ENCODE results near the gene GPR158. TPM values are rescaled to one million over a fixed set of nuclear protein-coding genes. Genes with fewer than 3 reads are reported as not detected.

Gene GPR158
- total and polyA plus RNA-seq, 2 donors (not counting 1 experiment from before 2014, with no cell fraction given) = 0.33 TPM; not detected in 1

DNA sequence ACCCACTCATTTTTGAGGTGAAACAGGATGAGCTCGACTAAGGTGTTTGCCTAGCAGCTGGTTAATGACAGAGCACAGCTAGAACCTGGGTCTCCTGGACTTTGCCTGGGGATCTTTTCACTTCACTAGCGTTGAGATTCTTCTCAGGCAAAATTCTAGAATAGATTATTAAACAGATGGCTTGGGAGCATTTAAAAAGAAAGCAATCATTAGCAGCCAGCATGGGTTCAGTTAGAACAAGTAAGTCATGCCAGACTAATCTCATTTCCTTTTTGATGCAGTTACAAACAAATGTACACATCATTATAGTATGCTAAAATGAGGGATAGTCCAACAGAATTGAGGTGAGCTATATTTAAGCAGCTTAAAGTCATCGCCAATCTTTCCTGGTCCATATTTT, 467.9 kb downstream of the GPR158 start:
- Histone ChIP-seq H3K4me2 (ENCODE audit: extremely low read depth, insufficient read depth, low read length) (no peak overlapping the region), H3K9ac (ENCODE audit: insufficient read depth, low read length) (no peak overlapping the region), H3K27me3 (ENCODE audit: control insufficient read depth, insufficient read depth, low read length) (no peaks in the 10 kb centered on the region), H3K79me2 (ENCODE audit: control insufficient read depth, insufficient read depth, low read length) (no peaks in the 10 kb centered on the region), H3K4me1 (ENCODE audit: control insufficient read depth, extremely low read depth, insufficient read depth, low read length) (no peaks in the 10 kb centered on the region), H4K20me1 (ENCODE audit: control insufficient read depth, extremely low read depth, insufficient read depth, low read length) (no peaks in the 10 kb centered on the region), H2AFZ (ENCODE audit: low read length) (no peak overlapping the region), H3K9me3 (ENCODE audit: control insufficient read depth, insufficient read depth, low read depth, low read length) (no peaks in the 10 kb centered on the region), H3K27ac (ENCODE audit: insufficient read depth, low read length) (no peak overlapping the region), H3K36me3 (ENCODE audit: control insufficient read depth, insufficient read depth, low read length) (no peaks in the 10 kb centered on the region), H3K4me3 (replicated peaks in 1 of 4; ENCODE audit: control extremely low read depth in 1 of 4, insufficient read depth in 1 of 4, low read depth in 3 of 4, low read length in 4 of 4) (no peak overlapping the region)
- no peak for DNase-seq (ENCODE audit: low read depth in 2 of 2)
- no peak for TF ChIP-seq CTCF (conservative IDR thresholded peaks at IDR 0.05 in 1 of 2, IDR thresholded peaks at IDR 0.05 in 1 of 2; ENCODE audit: low read depth in 1 of 2, low read length in 2 of 2)
- no peak for TF ChIP-seq EZH2 (IDR thresholded peaks at IDR 0.05; ENCODE audit: low read length, missing control alignments)

GRCh38 chr10:25646371-25646770, 471.6 kb downstream of the GPR158 start:
- H3K9me3 ChIP-seq (ENCODE audit: control insufficient read depth, insufficient read depth, low read depth, low read length) = no peaks in the 10 kb centered on the region
- DNase-seq (ENCODE audit: low read depth in 2 of 2) = no peak
- H3K4me3 ChIP-seq (replicated peaks in 1 of 4; ENCODE audit: control extremely low read depth in 1 of 4, insufficient read depth in 1 of 4, low read depth in 3 of 4, low read length in 4 of 4) = no peak overlapping the region
- no peaks in the 10 kb centered on the region for H3K36me3 ChIP-seq (ENCODE audit: control insufficient read depth, insufficient read depth, low read length)
- no peaks in the 10 kb centered on the region for H3K79me2 ChIP-seq (ENCODE audit: control insufficient read depth, insufficient read depth, low read length)
- H3K27ac ChIP-seq (ENCODE audit: insufficient read depth, low read length) = no peak overlapping the region
- no peak overlapping the region for H2AFZ ChIP-seq (ENCODE audit: low read length)
- H3K4me1 ChIP-seq (ENCODE audit: control insufficient read depth, extremely low read depth, insufficient read depth, low read length) = no peaks in the 10 kb centered on the region
- H3K27me3 ChIP-seq (ENCODE audit: control insufficient read depth, insufficient read depth, low read length) = no peaks in the 10 kb centered on the region
- H4K20me1 ChIP-seq (ENCODE audit: control insufficient read depth, extremely low read depth, insufficient read depth, low read length) = no peaks in the 10 kb centered on the region
- no peak overlapping the region for H3K9ac ChIP-seq (ENCODE audit: insufficient read depth, low read length)
- no peak for TF ChIP-seq EZH2 (IDR thresholded peaks at IDR 0.05; ENCODE audit: low read length, missing control alignments)
- no peak for TF ChIP-seq CTCF (conservative IDR thresholded peaks at IDR 0.05 in 1 of 2, IDR thresholded peaks at IDR 0.05 in 1 of 2; ENCODE audit: low read depth in 1 of 2, low read length in 2 of 2)
- no peak overlapping the region for H3K4me2 ChIP-seq (ENCODE audit: extremely low read depth, insufficient read depth, low read length)

- DNase-seq (ENCODE audit: low read depth in 2 of 2) = no peak
- no peaks in the 10 kb centered on the region for H3K27me3 ChIP-seq (ENCODE audit: control insufficient read depth, insufficient read depth, low read length)
- no peak overlapping the region for H3K9ac ChIP-seq (ENCODE audit: insufficient read depth, low read length)
- no peak overlapping the region for H3K27ac ChIP-seq (ENCODE audit: insufficient read depth, low read length)
- H3K4me2 ChIP-seq (ENCODE audit: extremely low read depth, insufficient read depth, low read length) = no peak overlapping the region
- no peak for TF ChIP-seq CTCF (conservative IDR thresholded peaks at IDR 0.05 in 1 of 2, IDR thresholded peaks at IDR 0.05 in 1 of 2; ENCODE audit: low read depth in 1 of 2, low read length in 2 of 2)
- no peak for TF ChIP-seq EZH2 (IDR thresholded peaks at IDR 0.05; ENCODE audit: low read length, missing control alignments)
- H4K20me1 ChIP-seq (ENCODE audit: control insufficient read depth, extremely low read depth, insufficient read depth, low read length) = no peaks in the 10 kb centered on the region
- no peak overlapping the region for H2AFZ ChIP-seq (ENCODE audit: low read length)
- H3K79me2 ChIP-seq (ENCODE audit: control insufficient read depth, insufficient read depth, low read length) = no peaks in the 10 kb centered on the region
- no peak overlapping the region for H3K4me3 ChIP-seq (replicated peaks in 1 of 4; ENCODE audit: control extremely low read depth in 1 of 4, insufficient read depth in 1 of 4, low read depth in 3 of 4, low read length in 4 of 4)
- no peaks in the 10 kb centered on the region for H3K4me1 ChIP-seq (ENCODE audit: control insufficient read depth, extremely low read depth, insufficient read depth, low read length)
- H3K36me3 ChIP-seq (ENCODE audit: control insufficient read depth, insufficient read depth, low read length) = no peaks in the 10 kb centered on the region
- no peaks in the 10 kb centered on the region for H3K9me3 ChIP-seq (ENCODE audit: control insufficient read depth, insufficient read depth, low read depth, low read length)
Observed at GRCh38 chr10:25651534-25651933, 476.7 kb downstream of the GPR158 start.

Other genes with a start within 250 kb of the GPR158 start
- gene PRTFDC1, start 222.4 kb upstream of the GPR158 start, total RNA-seq = 18.5 and 26.9 TPM in 2 replicates
- 32.7 and 47.0 TPM in 2 replicates for gene PRTFDC1, start 222.4 kb upstream of the GPR158 start, polyA plus RNA-seq
- gene ENKUR, start 158.8 kb upstream of the GPR158 start, total RNA-seq = under 0.01 and 0.17 TPM in 2 replicates
- 0.06 TPM in 1 of 2 replicates, not detected in the other for gene ENKUR, start 158.8 kb upstream of the GPR158 start, polyA plus RNA-seq
- gene THNSL1, start 158.4 kb upstream of the GPR158 start, total RNA-seq = 4.3 and 5.6 TPM in 2 replicates
- gene THNSL1, start 158.4 kb upstream of the GPR158 start, polyA plus RNA-seq = 1.6 and 2.2 TPM in 2 replicates

Data from fibroblast of lung (primary cell).